NOMO-1 treated with DMSO at 0.1 percent for 48 hours (cell line): ENCODE results near the gene ERCC6.
A peak's percentile ranks its signal among the peaks of the same experiment; 100 is the strongest.

Experiments used
- DNase-seq: peaks from one replicate; lab custom pipeline; 2025; ENCODE audit not compliant: unreplicated experiment; lab: John Stamatoyannopoulos, UW

Gene ERCC6

GRCh38 chr10:49538381-49539319 lies at the start of gene ERCC6:
Gene ERCC6 (minus strand): TSS chr10:49539121.
- peak; percentile 96 for DNase-seq

GRCh38 chr10:49587981-49588380 lies 49.1 kb upstream of the ERCC6 start:
- DNase-seq = no peak

- DNase-seq = no peak
Observed at GRCh38 chr10:49585387-49585786, 46.5 kb upstream of the ERCC6 start.

GRCh38 chr10:49579621-49580020 lies 40.7 kb upstream of the ERCC6 start:
- no peak for DNase-seq

GRCh38 chr10:49578392-49578791 lies 39.5 kb upstream of the ERCC6 start:
- no peak for DNase-seq

- no peak for DNase-seq
Observed at GRCh38 chr10:49577182-49577925, 38.4 kb upstream of the ERCC6 start.

GRCh38 chr10:49575489-49576072 lies 36.7 kb upstream of the ERCC6 start:
- DNase-seq = no peak

- DNase-seq = no peak
Observed at GRCh38 chr10:49572594-49573114, 33.7 kb upstream of the ERCC6 start.

GRCh38 chr10:49571388-49571787 lies 32.5 kb upstream of the ERCC6 start:
- DNase-seq = no peak

- DNase-seq = no peak
Observed at GRCh38 chr10:49569031-49569631, 30.2 kb upstream of the ERCC6 start.

GRCh38 chr10:49568235-49568634 lies 29.3 kb upstream of the ERCC6 start:
- no peak for DNase-seq

- peak; percentile 17 for DNase-seq
Observed at GRCh38 chr10:49567810-49568209, 28.9 kb upstream of the ERCC6 start.

GRCh38 chr10:49564461-49565009 lies 25.6 kb upstream of the ERCC6 start:
- DNase-seq = no peak

- DNase-seq = no peak
Observed at GRCh38 chr10:49562893-49563292, 24.0 kb upstream of the ERCC6 start.

GRCh38 chr10:49560526-49560925 lies 21.6 kb upstream of the ERCC6 start:
- no peak for DNase-seq

- DNase-seq = no peak
Observed at GRCh38 chr10:49559476-49559875, 20.6 kb upstream of the ERCC6 start.

- no peak for DNase-seq
Observed at GRCh38 chr10:49558190-49558589, 19.3 kb upstream of the ERCC6 start.

GRCh38 chr10:49557681-49558080 lies 18.8 kb upstream of the ERCC6 start:
- DNase-seq = no peak

- no peak for DNase-seq
Observed at GRCh38 chr10:49556723-49557122, 17.8 kb upstream of the ERCC6 start.

- DNase-seq = no peak
Observed at GRCh38 chr10:49552277-49552676, 13.4 kb upstream of the ERCC6 start.

GRCh38 chr10:49550563-49550962 lies 11.6 kb upstream of the ERCC6 start:
- DNase-seq = no peak
